Suprapubic skin (tissue), 4 donors: ENCODE measurements around the gene RGMA.

Experiments
- CTCF ChIP-seq, 2 donors: fragments of 200-600 bp in 1 of 2; fragments of 450-650 bp in 1 of 2; sonication (generic) in 1 of 2; IDR thresholded peaks; one replicate each; pipeline ENCODE4 v1.5.1; 2016 to 2019; ENCODE audit warnings: antibody characterized with exemption in 2 of 2, mild to moderate bottlenecking in 1 of 2, moderate library complexity in 1 of 2
- EP300 ChIP-seq: sonication (generic); formaldehyde crosslinking; IDR thresholded peaks from one replicate; pipeline ENCODE4 v1.6.1; 2017; ENCODE audit warnings: antibody characterized with exemption
- POLR2A ChIP-seq, 2 donors: fragments of 450-650 bp; IDR thresholded peaks; one replicate each; pipeline ENCODE4 v1.6.1; 2017; ENCODE audit warnings: antibody characterized with exemption in 2 of 2, mild to moderate bottlenecking in 2 of 2, moderate library complexity in 2 of 2
- POLR2AphosphoS5 ChIP-seq, 3 donors: sonication (generic); formaldehyde crosslinking; IDR thresholded peaks; one replicate each; pipeline ENCODE4 v1.6.1; 2017; ENCODE audit warnings: antibody characterized with exemption in 3 of 3

GRCh38 chr15:93052090-93052879 lies 36.7 kb downstream of the RGMA start:
- no peak for TF ChIP-seq CTCF (IDR thresholded peaks at IDR 0.05)
- no peak for TF ChIP-seq POLR2A (IDR thresholded peaks at IDR 0.05)
- no peak for TF ChIP-seq POLR2AphosphoS5 (IDR thresholded peaks at IDR 0.05)
- no peak for TF ChIP-seq EP300
